HCT116 (cell line): ENCODE results near the gene RIT2. TPM values are rescaled to one million over a fixed set of nuclear protein-coding genes. Genes with fewer than 3 reads are reported as not detected.

Source experiments
- ATAC-seq: fragments of 200-7000 bp; cut with Tn5 transposase; 2 replicates; pipeline ENCODE4 v1.9.1; 2020; ENCODE audit warnings: mild to moderate bottlenecking, moderate library complexity
- BruUV-seq: library from RNA; stranded (reverse); fragments of 400-500 nt; replicated peaks from 2 replicates; lab custom pipeline; 2021; lab: Mats Ljungman, UMichigan
- CTCF ChIA-PET: fragments of 300-600 bp; sonication (Branson Sonifier 250); formaldehyde crosslinking; loops from one replicate; lab custom pipeline; 2021; ENCODE audit warnings: antibody characterized with exemption; lab: Charles Lee
- POLR2A ChIA-PET: fragments of 300-600, 350-600 bp; sonication (Branson Sonifier 250); formaldehyde crosslinking; loops from one replicate; lab custom pipeline; 2021; ENCODE audit warnings: antibody characterized with exemption; lab: Charles Lee
- RAD21 ChIA-PET, 2 experiments: fragments of 300-600 bp; sonication (Branson Sonifier 250); formaldehyde crosslinking; loops; one replicate each; lab custom pipeline; 2023; ENCODE audit warnings: low total read pairs in 2 of 2; ENCODE audit not compliant: uncharacterized antibody in 2 of 2, unreplicated experiment in 2 of 2, low non-redundant PET in 1 of 2; lab: Charles Lee
- DNase-seq: peaks from one replicate; pipeline ENCODE4 v3.0.0-alpha.2; 2010; ENCODE audit warnings: low read depth, low spot score
- H2AFZ ChIP-seq: fragments of 200-600 bp; shearing (Covaris generic), sonication (generic); 2 replicates; pipeline ENCODE4 v1.6.1; 2017; ENCODE audit warnings: low read depth, mixed run types, mixed read lengths, antibody characterized with exemption, low read length; ENCODE audit not compliant: poor library complexity, severe bottlenecking
- H3K27ac ChIP-seq: 2 replicates; pipeline ENCODE4 v1.5.1; 2012; ENCODE audit warnings: low read depth, low read length
- H3K27me3 ChIP-seq: fragments of 200-600 bp; sonication (generic); 2 replicates; pipeline ENCODE4 v1.6.1; 2016; ENCODE audit warnings: mixed run types, low read length, mixed read lengths; ENCODE audit not compliant: insufficient read depth
- H3K36me3 ChIP-seq, 2 experiments: fragments of 200-500 bp in 1 of 2; fragments of 200-600 bp in 1 of 2; sonication (Bioruptor generic) in 1 of 2; sonication (generic) in 1 of 2; 2 replicates each; pipeline versions ENCODE4 v1.5.1 to v1.6.1; 2014 to 2016; ENCODE audit warnings: low read length in 2 of 2, inconsistent platforms in 1 of 2, mixed read lengths in 1 of 2, mixed run types in 1 of 2; ENCODE audit not compliant: insufficient read depth in 2 of 2, control insufficient read depth in 1 of 2
- H3K4me1 ChIP-seq, 2 experiments: fragments of 200-600 bp in 1 of 2; sonication (generic) in 1 of 2; 2 replicates each; pipeline versions ENCODE4 v1.5.1 to v1.6.1; 2012 to 2017; ENCODE audit warnings: low read length in 2 of 2, inconsistent platforms in 1 of 2, mild to moderate bottlenecking in 1 of 2, mixed read lengths in 1 of 2, mixed run types in 1 of 2, moderate library complexity in 1 of 2; ENCODE audit not compliant: insufficient read depth in 2 of 2, control insufficient read depth in 1 of 2
- H3K4me2 ChIP-seq: fragments of 200-600 bp; sonication (generic); 2 replicates; pipeline ENCODE4 v1.6.1; 2017; ENCODE audit warnings: mixed run types, low read length, mixed read lengths
- H3K4me3 ChIP-seq, 2 experiments: fragments of 200-600 bp in 1 of 2; sonication (generic) in 1 of 2; replicated peaks in 1 of 2; 2 replicates each; pipeline ENCODE4 v1.5.1; 2011 to 2016; ENCODE audit warnings: low read length in 2 of 2, control low read depth in 1 of 2, low read depth in 1 of 2, mild to moderate bottlenecking in 1 of 2, mixed read lengths in 1 of 2, mixed run types in 1 of 2
- H3K79me2 ChIP-seq: fragments of 200-600 bp; sonication (generic); 2 replicates; pipeline ENCODE4 v1.6.1; 2017; ENCODE audit warnings: mild to moderate bottlenecking, mixed run types, low read length, moderate library complexity, mixed read lengths; ENCODE audit not compliant: insufficient read depth
- H3K9ac ChIP-seq: fragments of 200-600 bp; sonication (generic); 2 replicates; pipeline ENCODE4 v1.6.1; 2016; ENCODE audit warnings: low read length, mixed read lengths
- H3K9me2 ChIP-seq: fragments of 200-600 bp; sonication (generic), shearing (Covaris generic); 2 replicates; pipeline ENCODE4 v1.6.1; 2017; ENCODE audit warnings: mixed run types, mild to moderate bottlenecking, moderate library complexity; ENCODE audit not compliant: insufficient read depth
- H3K9me3 ChIP-seq, 2 experiments: fragments of 200-500 bp in 1 of 2; fragments of 200-600 bp in 1 of 2; sonication (Bioruptor generic) in 1 of 2; sonication (generic) in 1 of 2; 2 replicates each; pipeline ENCODE4 v1.6.1; 2014 to 2017; ENCODE audit warnings: low read length in 2 of 2, mixed read lengths in 2 of 2, inconsistent platforms in 1 of 2, low read depth in 1 of 2, mild to moderate bottlenecking in 1 of 2, mixed run types in 1 of 2, moderate library complexity in 1 of 2; ENCODE audit not compliant: control insufficient read depth in 1 of 2, insufficient read depth in 1 of 2
- H4K20me1 ChIP-seq: fragments of 200-600 bp; sonication (generic), shearing (Covaris generic); 2 replicates; pipeline ENCODE4 v1.6.1; 2017; ENCODE audit warnings: mixed run types, mild to moderate bottlenecking, moderate library complexity; ENCODE audit not compliant: insufficient read depth
- ATF3 ChIP-seq: IDR thresholded peaks from 2 replicates; pipeline ENCODE4 v1.6.1; 2012
- CBX3 ChIP-seq: IDR thresholded peaks from 2 replicates; pipeline ENCODE4 v1.6.1; 2012; ENCODE audit warnings: low read depth
- CTCF ChIP-seq, 3 experiments: fragments of 200-600 bp in 1 of 3; sonication (generic) in 1 of 3; IDR thresholded peaks in 2 of 3; conservative IDR thresholded peaks in 1 of 3; 2 replicates each; pipeline ENCODE4 v1.5.1; 2012 to 2017; ENCODE audit warnings: low read depth in 2 of 3, low read length in 2 of 3, antibody characterized with exemption in 1 of 3, borderline replicate concordance in 1 of 3, control low read depth in 1 of 3, mild to moderate bottlenecking in 1 of 3, mixed read lengths in 1 of 3, mixed run types in 1 of 3, moderate library complexity in 1 of 3; ENCODE audit not compliant: insufficient read depth in 1 of 3
- EGR1 ChIP-seq: IDR thresholded peaks from 2 replicates; pipeline ENCODE4 v1.6.1; 2012; ENCODE audit warnings: low read depth
- EZH2 ChIP-seq: fragments of 200-600 bp; sonication (generic); IDR thresholded peaks from 2 replicates; pipeline ENCODE4 v1.6.1; 2017; ENCODE audit warnings: antibody characterized with exemption, mixed run types
- EZH2phosphoT487 ChIP-seq: fragments of 200-600 bp; IDR thresholded peaks from 2 replicates; pipeline ENCODE4 v1.6.1; 2018; ENCODE audit warnings: antibody characterized with exemption, borderline replicate concordance
- FOSL1 ChIP-seq: IDR thresholded peaks from 2 replicates; pipeline ENCODE4 v1.6.1; 2012; ENCODE audit warnings: low read depth
- JUND ChIP-seq: IDR thresholded peaks from 2 replicates; pipeline ENCODE4 v1.6.1; 2012
- POLR2A ChIP-seq: IDR thresholded peaks from 2 replicates; pipeline ENCODE4 v1.7.0; 2011; ENCODE audit warnings: borderline replicate concordance; ENCODE audit not compliant: insufficient read depth, insufficient read length; ENCODE audit errors: extremely low read depth
- SP1 ChIP-seq: IDR thresholded peaks from 2 replicates; pipeline ENCODE4 v1.6.1; 2012; ENCODE audit warnings: low read depth
- SRF ChIP-seq: IDR thresholded peaks from 2 replicates; pipeline ENCODE4 v1.6.1; 2012; ENCODE audit warnings: low read depth
- YY1 ChIP-seq: IDR thresholded peaks from 2 replicates; pipeline ENCODE4 v1.6.1; 2011; ENCODE audit warnings: low read length, low read depth, moderate library complexity, mild to moderate bottlenecking; ENCODE audit not compliant: insufficient replicate concordance; ENCODE audit errors: extremely low read depth
- ZFX ChIP-seq: fragments of 450-650 bp; IDR thresholded peaks from 2 replicates; pipeline ENCODE4 v1.6.1; 2017
- ZNF274 ChIP-seq: fragments of 200-500 bp; sonication (Bioruptor generic); IDR thresholded peaks from 2 replicates; pipeline ENCODE4 v1.6.1; 2014; ENCODE audit warnings: mild to moderate bottlenecking, low read depth, low read length, inconsistent platforms
- intact Hi-C: fragments of 100-400 bp; cut with micrococcal nuclease; formaldehyde crosslinking; loops from 2 replicates; pipeline ENCODE4 v1.10.0; 2022
- total RNA-seq: library from RNA; stranded (reverse); gene quantifications from one replicate; pipeline ENCODE4 v1.2.1, GENCODE V29; 2021; ENCODE audit not compliant: unreplicated experiment
- TF ChIP-seq, protein P1 (sequence below): IDR thresholded peaks from 2 replicates; pipeline ENCODE4 v1.6.1; 2012
- TF ChIP-seq, protein P2 (sequence below): IDR thresholded peaks from 2 replicates; pipeline ENCODE4 v1.6.1; 2011; ENCODE audit warnings: mild to moderate bottlenecking, low read length, moderate library complexity; ENCODE audit not compliant: insufficient replicate concordance; ENCODE audit errors: extremely low read depth

Gene RIT2
- total RNA-seq, 1 experiment from 2014 or later, result not detected

DNA sequence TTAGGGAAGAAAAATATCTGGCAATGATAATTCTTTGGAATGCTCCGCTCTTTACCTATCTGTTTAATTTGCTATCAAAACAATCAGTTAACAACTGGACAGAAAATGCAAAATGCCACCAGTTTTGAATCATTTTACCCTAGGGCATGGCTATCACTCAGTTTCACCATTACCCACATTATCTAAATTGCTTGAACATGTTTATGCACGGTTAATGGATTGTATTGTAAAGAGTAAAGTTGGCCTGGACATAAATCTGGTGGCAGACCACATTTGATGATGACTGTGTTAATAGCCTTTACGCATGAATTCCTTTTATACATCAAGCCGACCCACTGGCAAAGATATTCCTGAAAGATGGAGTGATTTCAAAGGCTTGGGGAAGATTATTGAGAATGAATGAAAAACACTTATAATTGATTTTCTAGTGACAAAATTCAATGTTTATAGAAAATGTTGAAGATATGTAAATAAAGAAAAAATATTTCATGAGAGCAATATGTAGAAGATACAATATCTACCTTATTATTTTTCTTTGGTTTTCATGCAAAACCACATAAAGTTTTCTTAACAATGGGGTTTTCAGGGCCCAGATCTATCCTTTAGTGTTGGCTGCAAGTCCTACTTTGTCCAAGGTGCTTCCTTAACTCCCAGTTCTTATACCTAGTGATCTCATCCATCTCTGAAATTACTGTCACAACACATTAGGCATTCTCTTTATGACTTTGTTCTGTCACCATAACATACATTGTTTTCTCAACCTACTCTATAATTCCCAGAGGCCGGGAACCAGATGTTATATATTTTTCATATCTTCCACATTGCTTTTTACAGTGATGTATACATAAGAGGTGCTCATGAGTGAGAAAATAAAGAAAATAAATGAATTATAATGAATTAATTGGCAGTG, 265.1 kb downstream of the RIT2 start:
- ATAC-seq (no peak), DNase-seq (no peak)
- CTCF ChIA-PET, result no interaction called here

More for the DNA sequence above, 265.1 kb downstream of the RIT2 start:
- H3K9ac ChIP-seq, result no peak overlapping the region
- RAD21 ChIA-PET, result no interaction called here
- POLR2A ChIA-PET, result no interaction called here
- H3K9me2 ChIP-seq, result no peaks in the 10 kb centered on the region
- no TSS peak for BruUV-seq
- peaks cover 4 to 17% of the 10 kb centered on the region in 2 experiments; a peak in 3 of 4 replicates for H3K9me3 ChIP-seq
- H3K4me2 ChIP-seq, result no peak overlapping the region
- H3K27ac ChIP-seq, result no peak overlapping the region
- H3K27me3 ChIP-seq, result no peaks in the 10 kb centered on the region
- TF ChIP-seq CTCF (IDR thresholded peaks at IDR 0.05 in 2 of 3, conservative IDR thresholded peaks at IDR 0.05 in 1 of 3; ENCODE audit: borderline replicate concordance in 1 of 3, insufficient read depth in 1 of 3, low read depth in 2 of 3, low read length in 2 of 3) (no peak), SP1 (no peak), EZH2 (no peak), ATF3 (no peak), POLR2A (no peak), YY1 (no peak), ZNF274 (no peak), CBX3 (no peak), FOSL1 (no peak), SRF (no peak), ZFX (no peak), EGR1 (no peak), EZH2phosphoT487 (no peak), JUND (no peak)
- TF ChIP-seq, protein P1, sequence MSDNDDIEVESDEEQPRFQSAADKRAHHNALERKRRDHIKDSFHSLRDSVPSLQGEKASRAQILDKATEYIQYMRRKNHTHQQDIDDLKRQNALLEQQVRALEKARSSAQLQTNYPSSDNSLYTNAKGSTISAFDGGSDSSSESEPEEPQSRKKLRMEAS, result no peak
- TF ChIP-seq, protein P2, sequence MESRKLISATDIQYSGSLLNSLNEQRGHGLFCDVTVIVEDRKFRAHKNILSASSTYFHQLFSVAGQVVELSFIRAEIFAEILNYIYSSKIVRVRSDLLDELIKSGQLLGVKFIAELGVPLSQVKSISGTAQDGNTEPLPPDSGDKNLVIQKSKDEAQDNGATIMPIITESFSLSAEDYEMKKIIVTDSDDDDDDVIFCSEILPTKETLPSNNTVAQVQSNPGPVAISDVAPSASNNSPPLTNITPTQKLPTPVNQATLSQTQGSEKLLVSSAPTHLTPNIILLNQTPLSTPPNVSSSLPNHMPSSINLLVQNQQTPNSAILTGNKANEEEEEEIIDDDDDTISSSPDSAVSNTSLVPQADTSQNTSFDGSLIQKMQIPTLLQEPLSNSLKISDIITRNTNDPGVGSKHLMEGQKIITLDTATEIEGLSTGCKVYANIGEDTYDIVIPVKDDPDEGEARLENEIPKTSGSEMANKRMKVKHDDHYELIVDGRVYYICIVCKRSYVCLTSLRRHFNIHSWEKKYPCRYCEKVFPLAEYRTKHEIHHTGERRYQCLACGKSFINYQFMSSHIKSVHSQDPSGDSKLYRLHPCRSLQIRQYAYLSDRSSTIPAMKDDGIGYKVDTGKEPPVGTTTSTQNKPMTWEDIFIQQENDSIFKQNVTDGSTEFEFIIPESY, result no peak
- H3K79me2 ChIP-seq, result no peaks in the 10 kb centered on the region
- no peak overlapping the region for H2AFZ ChIP-seq
- no peaks in the 10 kb centered on the region for H3K4me1 ChIP-seq
- intact Hi-C loops, result no loop called here
- H3K36me3 ChIP-seq, result no peaks in the 10 kb centered on the region
- H4K20me1 ChIP-seq, result no peaks in the 10 kb centered on the region
- H3K4me3 ChIP-seq, result no peak overlapping the region
